ENCODE results near the gene MADCAM1.

- TF ChIP-seq GATA3 (IDR thresholded peaks at IDR 0.05; ENCODE audit: low read depth, low read length) (no peak), GATA2 (IDR thresholded peaks at IDR 0.05; ENCODE audit: low read depth, low read length) (no peak)
Measured at GRCh38 chr19:547836-548720, 51.8 kb downstream of the MADCAM1 start.
